SH-SY5Y (cell line): ENCODE measurements around the gene KLC3.

Source experiments
- GATA2 ChIP-seq: IDR thresholded peaks from 2 replicates; pipeline ENCODE4 v1.6.1; 2011; ENCODE audit warnings: mild to moderate bottlenecking, low read depth, low read length
- GATA3 ChIP-seq: IDR thresholded peaks from 2 replicates; pipeline ENCODE4 v1.6.1; 2011; ENCODE audit warnings: low read depth, mild to moderate bottlenecking, low read length, moderate library complexity

GRCh38 chr19:45349430-45349941 lies 8.9 kb downstream of the KLC3 start:
- TF ChIP-seq GATA2 (no peak), GATA3 (no peak)
